Liver (tissue), 9 donors: ENCODE data around the gene NDFIP1. TPM values are rescaled to one million over a fixed set of nuclear protein-coding genes. Genes with fewer than 3 reads are reported as not detected.

ENCODE experiments used
- DNase-seq: peaks from one replicate; pipeline ENCODE4 v3.0.0-alpha.2; 2017; ENCODE audit warnings: low spot score
- H3K27ac ChIP-seq, 2 donors: one replicate each; pipeline ENCODE4 v1.7.0; 2013; ENCODE audit warnings: inconsistent platforms in 2 of 2, low read length in 2 of 2, control low read depth in 1 of 2, low read depth in 1 of 2, mild to moderate bottlenecking in 1 of 2
- H3K27me3 ChIP-seq, 4 donors: one replicate each; pipeline versions ENCODE4 v1.6.1 to v1.7.0; 2013; ENCODE audit warnings: low read length in 3 of 4, inconsistent platforms in 1 of 4, mild to moderate bottlenecking in 1 of 4, moderate library complexity in 1 of 4; ENCODE audit not compliant: control insufficient read depth in 4 of 4, insufficient read depth in 4 of 4
- H3K36me3 ChIP-seq, 4 donors: one replicate each; pipeline versions ENCODE4 v1.6.1 to v1.7.0; 2013; ENCODE audit warnings: low read length in 3 of 4, mild to moderate bottlenecking in 3 of 4, low read depth in 1 of 4, moderate library complexity in 1 of 4; ENCODE audit not compliant: control insufficient read depth in 4 of 4, insufficient read depth in 3 of 4
- H3K4me1 ChIP-seq, 4 donors: one replicate each; pipeline versions ENCODE4 v1.6.1 to v1.7.0; 2013; ENCODE audit warnings: low read length in 3 of 4, mild to moderate bottlenecking in 3 of 4, moderate library complexity in 1 of 4; ENCODE audit not compliant: control insufficient read depth in 4 of 4, insufficient read depth in 4 of 4
- H3K4me3 ChIP-seq, 3 donors: one replicate each; pipeline versions ENCODE4 v1.6.1 to v1.7.0; 2013; ENCODE audit warnings: low read length in 3 of 3, control low read depth in 1 of 3, low read depth in 1 of 3, mild to moderate bottlenecking in 1 of 3
- H3K9ac ChIP-seq, 2 donors: one replicate each; pipeline ENCODE4 v1.7.0; 2013; ENCODE audit warnings: low read length in 2 of 2, mild to moderate bottlenecking in 2 of 2, moderate library complexity in 2 of 2, control low read depth in 1 of 2, low read depth in 1 of 2
- H3K9me3 ChIP-seq, 4 donors: one replicate each; pipeline versions ENCODE4 v1.6.1 to v1.7.0; 2013; ENCODE audit warnings: low read length in 3 of 4; ENCODE audit not compliant: control insufficient read depth in 4 of 4
- CTCF ChIP-seq: fragments of 150-350 bp; IDR thresholded peaks from 2 replicates; pipeline ENCODE4 v1.5.1; 2017; ENCODE audit warnings: improper control_type of control experiment, low read depth, low read length; ENCODE audit not compliant: missing input control
- EGR1 ChIP-seq, 2 donors: IDR thresholded peaks; 2 replicates each; pipeline ENCODE4 v1.6.1; 2016 to 2018; ENCODE audit warnings: antibody characterized with exemption in 2 of 2, low read depth in 2 of 2
- FOXA1 ChIP-seq: IDR thresholded peaks from 2 replicates; pipeline ENCODE4 v1.6.1; 2016; ENCODE audit warnings: antibody characterized with exemption
- FOXA2 ChIP-seq: IDR thresholded peaks from 2 replicates; pipeline ENCODE4 v1.6.1; 2016; ENCODE audit warnings: antibody characterized with exemption
- GABPA ChIP-seq, 2 donors: IDR thresholded peaks in 1 of 2; conservative IDR thresholded peaks in 1 of 2; 2 replicates each; pipeline ENCODE4 v1.6.1; 2016; ENCODE audit warnings: antibody characterized with exemption in 2 of 2, mild to moderate bottlenecking in 1 of 2, moderate library complexity in 1 of 2
- HNF4A ChIP-seq, 2 donors: conservative IDR thresholded peaks; 2 replicates each; pipeline ENCODE4 v1.6.1; 2016; ENCODE audit warnings: antibody characterized with exemption in 2 of 2, mild to moderate bottlenecking in 2 of 2
- HNF4G ChIP-seq: IDR thresholded peaks from 2 replicates; pipeline ENCODE4 v1.6.1; 2016; ENCODE audit warnings: antibody characterized with exemption
- JUND ChIP-seq, 2 donors: IDR thresholded peaks; 2 replicates each; pipeline ENCODE4 v1.6.1; 2016; ENCODE audit warnings: antibody characterized with exemption in 2 of 2
- MAX ChIP-seq: IDR thresholded peaks from 2 replicates; pipeline ENCODE4 v1.6.1; 2016; ENCODE audit warnings: antibody characterized with exemption
- NR2F2 ChIP-seq: IDR thresholded peaks from 2 replicates; pipeline ENCODE4 v1.6.1; 2016; ENCODE audit warnings: antibody characterized with exemption
- RAD21 ChIP-seq, 2 donors: IDR thresholded peaks; 2 replicates each; pipeline ENCODE4 v1.6.1; 2016; ENCODE audit warnings: antibody characterized with exemption in 2 of 2, mild to moderate bottlenecking in 2 of 2
- RXRA ChIP-seq, 2 donors: IDR thresholded peaks; 2 replicates each; pipeline ENCODE4 v1.6.1; 2017 to 2018; ENCODE audit warnings: antibody characterized with exemption in 2 of 2, mild to moderate bottlenecking in 1 of 2
- SP1 ChIP-seq: IDR thresholded peaks from 2 replicates; pipeline ENCODE4 v1.6.1; 2018; ENCODE audit warnings: antibody characterized with exemption, mild to moderate bottlenecking
- TAF1 ChIP-seq: conservative IDR thresholded peaks from 2 replicates; pipeline ENCODE4 v1.6.1; 2016; ENCODE audit warnings: antibody characterized with exemption, mild to moderate bottlenecking
- YY1 ChIP-seq: IDR thresholded peaks from 2 replicates; pipeline ENCODE4 v1.6.1; 2016; ENCODE audit warnings: antibody characterized with exemption, mild to moderate bottlenecking
- WGBS: extraction: QIAGEN DNeasy Blood & Tissue Kit; methylation state at CpG from one replicate; pipeline ENCODE4 v1.1.7; 2013; 5-methylcytosine and 5-hydroxymethylcytosine counted together
- polyA plus RNA-seq, 2 donors: library from polyadenylated mRNA; stranded (reverse) in 1 of 2; unstranded in 1 of 2; fragments of 200-250 nt in 1 of 2; fragments of >200 nt in 1 of 2; fragmentation: Nextera tagmentation in 1 of 2; extraction: Ambion mirVana in 1 of 2; gene quantifications; one replicate each; pipeline versions ENCODE4 v1.2.1 to v1.2.3, GENCODE V29; 2013 to 2015
- total RNA-seq, 2 donors: library from RNA; depleted of rRNA; stranded (reverse); fragments of >200 nt; gene quantifications; one replicate each; pipeline ENCODE4 v1.2.3, GENCODE V29; 2014
- TF ChIP-seq, protein P1 (sequence below): IDR thresholded peaks from 2 replicates; pipeline ENCODE4 v1.6.1; 2016; ENCODE audit warnings: antibody characterized with exemption
- TF ChIP-seq, protein P2 (sequence below): IDR thresholded peaks from 2 replicates; pipeline ENCODE4 v1.6.1; 2016; ENCODE audit warnings: antibody characterized with exemption
- TF ChIP-seq, protein P3 (sequence below): IDR thresholded peaks from 2 replicates; pipeline ENCODE4 v1.6.1; 2016; ENCODE audit warnings: antibody characterized with exemption, mild to moderate bottlenecking
- donor health status: healthy.
- donor health status: healthy.
- donor health status: healthy.
- donor health status: healthy.
- donor health status: healthy.

The NDFIP1 gene
- total and polyA plus RNA-seq, 4 donors, result 43.5 to 68.1 (median 57.1) TPM

GRCh38 chr5:142097681-142098080, 10.9 kb upstream of the NDFIP1 start:
- Histone ChIP-seq H3K36me3 (no peaks in the 10 kb centered on the region), H3K4me1 (no peaks in the 10 kb centered on the region), H3K27ac (no peak overlapping the region), H3K9ac (no peak overlapping the region), H3K4me3 (no peak overlapping the region), H3K9me3 (no peaks in the 10 kb centered on the region), H3K27me3 (no peaks in the 10 kb centered on the region)
- DNase-seq, result no peak
- TF ChIP-seq FOXA1, result no peak
- WGBS, result 95% methylated on average over 9 of the region's 9 CpGs

- Histone ChIP-seq H3K27ac (no peak overlapping the region), H3K9ac (no peak overlapping the region), H3K4me1 (no peaks in the 10 kb centered on the region), H3K9me3 (no peaks in the 10 kb centered on the region), H3K27me3 (no peaks in the 10 kb centered on the region), H3K36me3 (no peaks in the 10 kb centered on the region), H3K4me3 (no peak overlapping the region)
- TF ChIP-seq JUND (IDR thresholded peaks at IDR 0.05) (no peak), FOXA2 (no peak), RAD21 (IDR thresholded peaks at IDR 0.05) (no peak), RXRA (IDR thresholded peaks at IDR 0.05) (no peak), GABPA (IDR thresholded peaks at IDR 0.05 in 1 of 2, conservative IDR thresholded peaks at IDR 0.05 in 1 of 2) (no peak), EGR1 (IDR thresholded peaks at IDR 0.05; ENCODE audit: low read depth in 2 of 2) (no peak), SP1 (no peak), YY1 (no peak), FOXA1 (no peak), HNF4A (conservative IDR thresholded peaks at IDR 0.05) (no peak), MAX (no peak), HNF4G (no peak)
- TF ChIP-seq, protein P1, sequence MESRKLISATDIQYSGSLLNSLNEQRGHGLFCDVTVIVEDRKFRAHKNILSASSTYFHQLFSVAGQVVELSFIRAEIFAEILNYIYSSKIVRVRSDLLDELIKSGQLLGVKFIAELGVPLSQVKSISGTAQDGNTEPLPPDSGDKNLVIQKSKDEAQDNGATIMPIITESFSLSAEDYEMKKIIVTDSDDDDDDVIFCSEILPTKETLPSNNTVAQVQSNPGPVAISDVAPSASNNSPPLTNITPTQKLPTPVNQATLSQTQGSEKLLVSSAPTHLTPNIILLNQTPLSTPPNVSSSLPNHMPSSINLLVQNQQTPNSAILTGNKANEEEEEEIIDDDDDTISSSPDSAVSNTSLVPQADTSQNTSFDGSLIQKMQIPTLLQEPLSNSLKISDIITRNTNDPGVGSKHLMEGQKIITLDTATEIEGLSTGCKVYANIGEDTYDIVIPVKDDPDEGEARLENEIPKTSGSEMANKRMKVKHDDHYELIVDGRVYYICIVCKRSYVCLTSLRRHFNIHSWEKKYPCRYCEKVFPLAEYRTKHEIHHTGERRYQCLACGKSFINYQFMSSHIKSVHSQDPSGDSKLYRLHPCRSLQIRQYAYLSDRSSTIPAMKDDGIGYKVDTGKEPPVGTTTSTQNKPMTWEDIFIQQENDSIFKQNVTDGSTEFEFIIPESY, result no peak
- TF ChIP-seq, protein P2, sequence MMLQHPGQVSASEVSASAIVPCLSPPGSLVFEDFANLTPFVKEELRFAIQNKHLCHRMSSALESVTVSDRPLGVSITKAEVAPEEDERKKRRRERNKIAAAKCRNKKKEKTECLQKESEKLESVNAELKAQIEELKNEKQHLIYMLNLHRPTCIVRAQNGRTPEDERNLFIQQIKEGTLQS, result no peak
- DNase-seq, result no peak
- WGBS, result 71% methylated on average over 2 of the region's 2 CpGs
Observed at GRCh38 chr5:142098275-142098674, 10.3 kb upstream of the NDFIP1 start.

- Histone ChIP-seq H3K9ac (no peak overlapping the region), H3K36me3 (no peaks in the 10 kb centered on the region), H3K4me3 (no peak overlapping the region), H3K4me1 (no peaks in the 10 kb centered on the region), H3K9me3 (no peaks in the 10 kb centered on the region), H3K27me3 (no peaks in the 10 kb centered on the region), H3K27ac (no peak overlapping the region)
- no peak for DNase-seq
- no peak for TF ChIP-seq JUND (IDR thresholded peaks at IDR 0.05)
- TF ChIP-seq FOXA1, result no peak
- TF ChIP-seq EGR1 (IDR thresholded peaks at IDR 0.05; ENCODE audit: low read depth in 2 of 2), result no peak
- TF ChIP-seq GABPA (IDR thresholded peaks at IDR 0.05 in 1 of 2, conservative IDR thresholded peaks at IDR 0.05 in 1 of 2), result no peak
- TF ChIP-seq CTCF, result no peak
- no peak for TF ChIP-seq SP1
- TF ChIP-seq NR2F2, result no peak
- no peak for TF ChIP-seq HNF4A (conservative IDR thresholded peaks at IDR 0.05)
- TF ChIP-seq RAD21 (IDR thresholded peaks at IDR 0.05), result no peak
- TF ChIP-seq FOXA2, result no peak
- TF ChIP-seq TAF1, result no peak
- TF ChIP-seq, protein P2, result no peak
- no peak for TF ChIP-seq YY1
- TF ChIP-seq RXRA (IDR thresholded peaks at IDR 0.05), result no peak
- TF ChIP-seq, protein P3, sequence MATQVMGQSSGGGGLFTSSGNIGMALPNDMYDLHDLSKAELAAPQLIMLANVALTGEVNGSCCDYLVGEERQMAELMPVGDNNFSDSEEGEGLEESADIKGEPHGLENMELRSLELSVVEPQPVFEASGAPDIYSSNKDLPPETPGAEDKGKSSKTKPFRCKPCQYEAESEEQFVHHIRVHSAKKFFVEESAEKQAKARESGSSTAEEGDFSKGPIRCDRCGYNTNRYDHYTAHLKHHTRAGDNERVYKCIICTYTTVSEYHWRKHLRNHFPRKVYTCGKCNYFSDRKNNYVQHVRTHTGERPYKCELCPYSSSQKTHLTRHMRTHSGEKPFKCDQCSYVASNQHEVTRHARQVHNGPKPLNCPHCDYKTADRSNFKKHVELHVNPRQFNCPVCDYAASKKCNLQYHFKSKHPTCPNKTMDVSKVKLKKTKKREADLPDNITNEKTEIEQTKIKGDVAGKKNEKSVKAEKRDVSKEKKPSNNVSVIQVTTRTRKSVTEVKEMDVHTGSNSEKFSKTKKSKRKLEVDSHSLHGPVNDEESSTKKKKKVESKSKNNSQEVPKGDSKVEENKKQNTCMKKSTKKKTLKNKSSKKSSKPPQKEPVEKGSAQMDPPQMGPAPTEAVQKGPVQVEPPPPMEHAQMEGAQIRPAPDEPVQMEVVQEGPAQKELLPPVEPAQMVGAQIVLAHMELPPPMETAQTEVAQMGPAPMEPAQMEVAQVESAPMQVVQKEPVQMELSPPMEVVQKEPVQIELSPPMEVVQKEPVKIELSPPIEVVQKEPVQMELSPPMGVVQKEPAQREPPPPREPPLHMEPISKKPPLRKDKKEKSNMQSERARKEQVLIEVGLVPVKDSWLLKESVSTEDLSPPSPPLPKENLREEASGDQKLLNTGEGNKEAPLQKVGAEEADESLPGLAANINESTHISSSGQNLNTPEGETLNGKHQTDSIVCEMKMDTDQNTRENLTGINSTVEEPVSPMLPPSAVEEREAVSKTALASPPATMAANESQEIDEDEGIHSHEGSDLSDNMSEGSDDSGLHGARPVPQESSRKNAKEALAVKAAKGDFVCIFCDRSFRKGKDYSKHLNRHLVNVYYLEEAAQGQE, result no peak
- no peak for TF ChIP-seq HNF4G
- no peak for TF ChIP-seq MAX
Observed at GRCh38 chr5:142098931-142099330, 9.6 kb upstream of the NDFIP1 start.
